ENCODE data around the gene SCGB2A2. TPM values are rescaled to one million over a fixed set of nuclear protein-coding genes. Genes with fewer than 3 reads are reported as not detected.

Gene SCGB2A2
- total RNA-seq, 1 experiment from 2014 or later, result not detected

DNA sequence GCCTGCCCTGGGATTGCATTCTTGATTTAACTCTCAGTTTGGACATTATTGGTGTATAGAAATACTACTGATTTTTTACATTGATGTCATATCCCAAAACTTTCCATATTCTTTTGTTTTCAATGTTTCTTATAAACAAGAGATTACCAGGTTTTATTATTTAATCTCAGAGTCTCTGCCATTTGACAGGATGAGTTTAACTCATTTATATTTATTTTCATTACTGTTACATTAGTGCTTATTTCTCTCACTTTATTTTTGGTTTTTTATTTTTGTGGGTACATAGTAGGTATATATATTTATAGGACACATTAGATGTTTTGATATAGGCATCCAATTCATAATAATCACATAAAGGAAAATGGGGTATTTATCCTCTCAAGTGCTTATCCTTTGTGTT is 38.0 kb downstream of the SCGB2A2 start:
- no peaks in the 10 kb centered on the region for H3K79me2 ChIP-seq (ENCODE audit: low read depth)
- TF ChIP-seq, protein P1, sequence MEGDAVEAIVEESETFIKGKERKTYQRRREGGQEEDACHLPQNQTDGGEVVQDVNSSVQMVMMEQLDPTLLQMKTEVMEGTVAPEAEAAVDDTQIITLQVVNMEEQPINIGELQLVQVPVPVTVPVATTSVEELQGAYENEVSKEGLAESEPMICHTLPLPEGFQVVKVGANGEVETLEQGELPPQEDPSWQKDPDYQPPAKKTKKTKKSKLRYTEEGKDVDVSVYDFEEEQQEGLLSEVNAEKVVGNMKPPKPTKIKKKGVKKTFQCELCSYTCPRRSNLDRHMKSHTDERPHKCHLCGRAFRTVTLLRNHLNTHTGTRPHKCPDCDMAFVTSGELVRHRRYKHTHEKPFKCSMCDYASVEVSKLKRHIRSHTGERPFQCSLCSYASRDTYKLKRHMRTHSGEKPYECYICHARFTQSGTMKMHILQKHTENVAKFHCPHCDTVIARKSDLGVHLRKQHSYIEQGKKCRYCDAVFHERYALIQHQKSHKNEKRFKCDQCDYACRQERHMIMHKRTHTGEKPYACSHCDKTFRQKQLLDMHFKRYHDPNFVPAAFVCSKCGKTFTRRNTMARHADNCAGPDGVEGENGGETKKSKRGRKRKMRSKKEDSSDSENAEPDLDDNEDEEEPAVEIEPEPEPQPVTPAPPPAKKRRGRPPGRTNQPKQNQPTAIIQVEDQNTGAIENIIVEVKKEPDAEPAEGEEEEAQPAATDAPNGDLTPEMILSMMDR (conservative IDR thresholded peaks at IDR 0.05), result no peak
- TF ChIP-seq EZH2 (IDR thresholded peaks at IDR 0.05; ENCODE audit: low read depth), result no peak
- H3K4me1 ChIP-seq (replicated peaks; ENCODE audit: insufficient read depth), result no peaks in the 10 kb centered on the region
- H3K9me3 ChIP-seq (ENCODE audit: insufficient read depth, low read depth), result no peaks in the 10 kb centered on the region
- no peak for DNase-seq
- H2AFZ ChIP-seq, result no peak overlapping the region
- H3K9me2 ChIP-seq (ENCODE audit: insufficient read depth), result no peaks in the 10 kb centered on the region
- H3K36me3 ChIP-seq (ENCODE audit: low read depth), result no peaks in the 10 kb centered on the region
- H3K4me2 ChIP-seq, result no peak overlapping the region
- H4K20me1 ChIP-seq (ENCODE audit: insufficient read depth), result no peaks in the 10 kb centered on the region
- no peak overlapping the region for H3K27ac ChIP-seq
- intact Hi-C loops (cut with micrococcal nuclease; ENCODE audit: unreplicated experiment), result loop anchor here (10.0 kb wide), 1 partner anchor 63 kb away; the partner anchor contains the start of gene SCGB1D2
- H3K27me3 ChIP-seq (ENCODE audit: insufficient read depth, low read depth), result peaks cover 67% of the 10 kb centered on the region
- H3F3A ChIP-seq (ENCODE audit: insufficient read depth, low read depth), result no peaks in the 10 kb centered on the region
- POLR2A ChIA-PET (ENCODE audit: unreplicated experiment), result no interaction called here
- CTCF ChIA-PET, result no interaction called here
- no peak overlapping the region for H3K4me3 ChIP-seq
- BruUV-seq (replicated peaks), result no TSS peak

DNA sequence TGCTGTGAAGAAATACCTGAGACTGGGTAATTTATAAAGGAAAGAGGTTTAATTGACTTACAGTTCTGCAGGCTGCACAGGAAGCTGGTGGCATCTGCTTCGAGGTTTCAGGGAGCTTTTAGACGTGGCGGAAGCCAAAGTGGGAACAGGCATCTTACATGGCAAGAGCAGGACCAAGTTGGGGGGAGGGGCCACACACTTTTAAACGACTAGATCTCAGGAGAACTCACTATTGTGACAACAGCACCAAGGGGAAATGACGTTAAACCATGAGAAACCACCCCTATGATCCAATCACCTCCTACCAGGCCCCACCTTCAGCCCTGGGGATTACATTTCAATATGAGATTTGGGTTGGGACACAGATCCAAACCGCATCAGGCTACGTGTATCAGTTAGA is 40.0 kb downstream of the SCGB2A2 start:
- Histone ChIP-seq H3K9me3 (ENCODE audit: insufficient read depth, low read depth) (no peaks in the 10 kb centered on the region), H3K27me3 (ENCODE audit: insufficient read depth, low read depth) (peaks cover 60% of the 10 kb centered on the region), H4K20me1 (ENCODE audit: insufficient read depth) (no peaks in the 10 kb centered on the region), H3K4me1 (replicated peaks; ENCODE audit: insufficient read depth) (no peaks in the 10 kb centered on the region), H3K4me3 (no peak overlapping the region), H3K9me2 (ENCODE audit: insufficient read depth) (no peaks in the 10 kb centered on the region), H3K4me2 (peak overlapping the region; percentile 19; the same call in 1 of the 2 replicates), H3K27ac (no peak overlapping the region), H3F3A (ENCODE audit: insufficient read depth, low read depth) (no peaks in the 10 kb centered on the region), H2AFZ (no peak overlapping the region), H3K79me2 (ENCODE audit: low read depth) (no peaks in the 10 kb centered on the region), H3K36me3 (ENCODE audit: low read depth) (no peaks in the 10 kb centered on the region)
- POLR2A ChIA-PET (ENCODE audit: unreplicated experiment), result no interaction called here
- intact Hi-C loops (cut with micrococcal nuclease; ENCODE audit: unreplicated experiment), result loop anchor here (10.0 kb wide), 1 partner anchor 65 kb away; the partner anchor contains the start of gene SCGB1D2
- BruUV-seq (replicated peaks), result no TSS peak
- CTCF ChIA-PET, result no interaction called here
- TF ChIP-seq, protein P1 (conservative IDR thresholded peaks at IDR 0.05), result no peak
- no peak for TF ChIP-seq EZH2 (IDR thresholded peaks at IDR 0.05; ENCODE audit: low read depth)
- no peak for DNase-seq

DNA sequence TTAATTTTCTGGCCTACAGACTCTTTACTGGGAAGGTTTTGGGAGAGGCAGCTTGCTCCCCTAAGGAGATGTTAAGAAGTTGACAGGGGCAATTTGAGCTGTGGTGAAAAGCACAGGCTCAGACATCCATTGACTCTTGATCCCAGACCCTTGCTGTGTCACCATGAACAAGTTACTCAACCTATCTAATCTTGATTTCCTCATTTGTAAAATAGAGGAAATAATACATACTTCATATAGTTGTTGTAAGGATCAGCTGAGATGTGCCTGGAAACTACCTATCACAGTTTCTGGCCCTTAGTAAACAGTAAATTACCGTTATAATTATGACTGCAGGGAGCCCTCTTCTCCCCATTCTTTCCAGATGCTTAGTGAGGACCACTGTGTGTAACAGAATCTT is 45.5 kb downstream of the SCGB2A2 start:
- Histone ChIP-seq H3K9me2 (ENCODE audit: insufficient read depth) (no peaks in the 10 kb centered on the region), H3K4me1 (replicated peaks; ENCODE audit: insufficient read depth) (no peaks in the 10 kb centered on the region), H3K27me3 (ENCODE audit: insufficient read depth, low read depth) (peaks cover 82% of the 10 kb centered on the region), H4K20me1 (ENCODE audit: insufficient read depth) (no peaks in the 10 kb centered on the region), H3K9me3 (ENCODE audit: insufficient read depth, low read depth) (no peaks in the 10 kb centered on the region), H3K79me2 (ENCODE audit: low read depth) (no peaks in the 10 kb centered on the region), H3F3A (ENCODE audit: insufficient read depth, low read depth) (no peaks in the 10 kb centered on the region), H3K27ac (no peak overlapping the region), H3K36me3 (ENCODE audit: low read depth) (no peaks in the 10 kb centered on the region), H2AFZ (no peak overlapping the region), H3K4me3 (no peak overlapping the region), H3K4me2 (no peak overlapping the region)
- ChIA-PET POLR2A (ENCODE audit: unreplicated experiment) (no interaction called here), CTCF (no interaction called here)
- intact Hi-C loops (cut with micrococcal nuclease; ENCODE audit: unreplicated experiment), result no loop called here
- TF ChIP-seq, protein P1 (conservative IDR thresholded peaks at IDR 0.05), result no peak
- TF ChIP-seq EZH2 (IDR thresholded peaks at IDR 0.05; ENCODE audit: low read depth), result no peak
- no TSS peak for BruUV-seq (replicated peaks)
- no peak for DNase-seq

Data from PC-9 (cell line).